GM19328 (cell line): ENCODE data around the gene FOXL2NB.

Source experiments
- ATAC-seq: cut with Tn5 transposase; IDR thresholded peaks from one replicate; pipeline ENCODE4 v1.9.1; 2021; ENCODE audit warnings: mild to moderate bottlenecking, moderate library complexity; ENCODE audit not compliant: unreplicated experiment

Gene FOXL2NB

DNA sequence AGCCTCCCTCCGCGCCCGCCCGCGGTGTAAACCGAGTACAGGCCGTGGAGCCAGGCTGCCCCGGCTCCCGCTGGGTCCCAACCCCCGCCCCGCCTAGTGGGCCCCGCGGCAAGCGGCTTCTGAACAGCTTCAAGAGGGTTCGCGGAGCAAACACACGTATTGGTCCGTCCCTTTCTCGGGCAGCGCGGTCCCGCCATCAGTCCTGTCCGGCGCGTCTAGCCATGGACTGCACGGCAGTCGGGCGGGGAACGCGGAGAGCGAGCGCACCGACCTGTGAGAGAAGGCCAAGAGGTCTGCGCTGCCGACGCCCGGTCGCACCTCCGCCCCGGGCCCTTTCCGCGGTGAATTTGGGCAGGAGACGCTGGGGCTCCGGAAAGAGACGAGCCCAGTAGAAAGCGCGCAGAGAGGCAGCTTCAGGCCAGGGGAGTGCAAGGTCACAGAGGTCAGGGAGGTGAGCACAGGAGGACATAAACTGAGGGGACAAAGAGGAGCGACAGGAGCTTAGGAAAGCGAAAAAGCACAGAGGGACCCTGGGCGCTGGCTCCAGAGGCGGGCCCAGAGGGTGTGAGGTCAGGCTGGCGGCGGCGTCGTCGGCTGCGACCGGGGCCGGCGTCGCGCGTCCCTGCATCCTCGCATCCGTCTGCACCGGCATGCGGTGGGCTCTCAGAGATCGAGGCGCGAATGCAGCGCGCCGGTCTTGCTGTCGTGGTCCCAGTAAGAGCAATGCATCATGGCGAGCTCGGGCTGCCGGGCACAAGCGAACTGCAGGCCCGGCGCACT, 1.9 kb upstream of the FOXL2NB start:
- ATAC-seq: no peak

DNA sequence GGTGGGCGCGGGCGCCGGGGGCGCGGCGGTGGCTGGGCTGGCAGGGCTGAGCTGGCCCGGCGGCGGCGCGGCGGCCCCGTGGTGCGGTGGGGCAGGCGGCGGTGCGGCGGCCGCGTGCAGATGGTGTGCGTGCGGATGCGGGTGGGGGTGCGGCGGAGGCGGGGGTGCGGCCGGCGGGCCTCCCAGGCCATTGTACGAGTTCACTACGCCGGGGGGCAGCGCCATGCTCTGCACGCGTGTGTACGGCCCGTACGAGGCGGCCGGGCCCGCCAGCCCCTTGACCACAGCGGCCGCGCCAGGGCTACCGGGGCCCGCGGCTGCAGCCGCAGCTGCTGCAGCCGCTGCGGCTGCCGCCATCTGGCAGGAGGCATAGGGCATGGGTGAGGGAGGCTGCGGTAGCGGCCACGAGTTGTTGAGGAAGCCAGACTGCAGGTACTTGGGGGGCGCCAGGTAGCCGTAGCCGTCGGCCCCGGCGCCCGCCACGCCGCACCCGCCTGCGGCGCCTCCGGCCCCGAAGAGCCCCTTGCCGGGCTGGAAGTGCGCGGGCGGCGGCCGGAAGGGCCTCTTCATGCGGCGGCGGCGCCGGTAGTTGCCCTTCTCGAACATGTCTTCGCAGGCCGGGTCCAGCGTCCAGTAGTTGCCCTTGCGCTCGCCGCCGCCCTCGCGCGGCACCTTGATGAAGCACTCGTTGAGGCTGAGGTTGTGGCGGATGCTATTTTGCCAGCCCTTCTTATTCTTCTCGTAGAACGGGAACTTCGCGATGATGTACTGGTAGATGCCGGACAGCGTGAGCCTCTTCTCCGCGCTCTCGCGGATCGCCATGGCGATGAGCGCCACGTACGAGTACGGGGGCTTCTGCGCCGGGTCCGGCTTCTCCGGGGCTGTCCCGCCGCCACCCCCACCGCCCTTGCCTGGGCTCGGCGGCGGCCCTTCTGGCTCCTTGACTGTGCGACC, 1.0 kb upstream of the FOXL2NB start:
- no peak for ATAC-seq

- ATAC-seq: no peak
Measured at GRCh38 chr3:138947495-138948121, 591 bp downstream of the FOXL2NB start.

GRCh38 chr3:138948371-138949001, 1.5 kb downstream of the FOXL2NB start:
- no peak for ATAC-seq

DNA sequence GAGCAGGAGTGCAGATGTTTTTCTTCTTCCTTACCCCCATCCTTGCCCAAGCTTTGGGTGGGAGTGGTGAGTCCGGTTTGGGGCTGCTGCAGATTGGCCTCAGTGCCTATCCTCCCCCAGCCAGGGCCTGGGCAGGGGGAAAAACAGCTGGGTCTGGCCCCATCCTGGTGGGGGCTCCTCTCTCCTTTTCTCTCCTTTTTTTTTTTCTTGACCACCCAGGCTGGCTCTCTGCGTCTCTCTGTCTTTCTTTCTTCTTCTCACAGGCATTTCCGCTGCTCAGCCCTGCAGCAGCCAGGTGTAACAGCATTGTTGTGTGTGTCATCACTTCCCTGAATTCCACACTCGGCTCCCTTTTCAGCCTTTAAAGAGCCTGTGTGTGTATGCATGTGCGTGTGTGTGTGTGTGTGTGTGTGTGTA, 2.0 kb downstream of the FOXL2NB start:
- ATAC-seq: no peak

- ATAC-seq: no peak
Measured at GRCh38 chr3:138949445-138950005, 2.5 kb downstream of the FOXL2NB start.

DNA sequence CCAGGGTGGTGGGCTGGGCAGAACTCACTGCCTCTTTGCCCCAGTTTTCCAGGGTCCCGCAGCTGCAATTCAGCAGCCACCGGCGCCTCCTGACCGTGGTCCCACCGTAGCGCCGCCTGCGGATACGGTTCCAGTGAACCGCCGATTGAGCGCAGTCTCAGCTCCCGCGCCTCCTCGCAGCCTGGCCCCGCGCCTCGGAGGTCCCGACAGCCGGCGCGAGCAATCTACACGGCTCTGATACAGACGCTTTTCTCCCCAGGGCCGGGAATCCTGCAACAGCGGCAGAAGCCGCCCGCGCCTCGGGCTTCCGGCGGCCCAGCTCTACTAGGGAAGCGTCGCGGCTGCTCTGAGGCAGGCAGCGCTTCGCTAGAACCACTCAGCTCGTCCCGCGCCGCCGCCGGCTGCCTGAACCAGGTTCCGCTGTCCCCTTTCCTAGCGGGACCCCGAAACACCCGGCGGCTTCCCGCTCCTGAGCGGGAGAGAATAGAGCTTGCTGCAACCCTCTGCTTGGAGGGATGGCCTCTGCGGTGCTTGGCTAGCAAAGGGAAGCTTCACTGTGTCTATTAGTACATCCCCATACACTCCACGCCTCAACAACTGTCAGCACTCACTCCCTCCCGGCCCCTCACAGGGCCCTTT, 3.1 kb downstream of the FOXL2NB start:
- no peak for ATAC-seq

- no peak for ATAC-seq
Measured at GRCh38 chr3:138950701-138951100, 3.7 kb downstream of the FOXL2NB start.

DNA sequence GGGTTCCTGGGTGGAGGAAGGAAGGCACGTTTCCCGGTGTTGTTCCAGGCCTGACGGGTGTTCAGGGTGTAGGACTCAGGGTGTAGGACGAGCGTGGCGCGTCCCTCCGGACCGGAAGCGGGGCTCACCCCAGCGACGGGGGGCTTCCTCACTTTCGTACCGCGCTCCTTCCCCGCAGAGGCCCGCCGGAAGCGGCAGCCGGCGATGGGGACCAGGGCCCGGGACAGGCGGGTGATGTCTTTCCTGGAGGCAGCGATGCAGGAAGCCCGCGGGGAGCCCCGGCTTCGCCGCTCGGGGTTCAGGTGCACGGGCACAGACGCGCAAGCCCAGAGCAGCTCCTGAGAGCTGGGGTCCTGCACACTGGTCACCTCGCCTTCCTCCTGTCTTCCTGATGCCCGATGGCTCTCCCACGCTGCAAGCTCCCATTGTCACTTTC, 13.4 kb downstream of the FOXL2NB start:
- ATAC-seq: no peak

GRCh38 chr3:138962854-138963560, 16.0 kb downstream of the FOXL2NB start:
- no peak for ATAC-seq

DNA sequence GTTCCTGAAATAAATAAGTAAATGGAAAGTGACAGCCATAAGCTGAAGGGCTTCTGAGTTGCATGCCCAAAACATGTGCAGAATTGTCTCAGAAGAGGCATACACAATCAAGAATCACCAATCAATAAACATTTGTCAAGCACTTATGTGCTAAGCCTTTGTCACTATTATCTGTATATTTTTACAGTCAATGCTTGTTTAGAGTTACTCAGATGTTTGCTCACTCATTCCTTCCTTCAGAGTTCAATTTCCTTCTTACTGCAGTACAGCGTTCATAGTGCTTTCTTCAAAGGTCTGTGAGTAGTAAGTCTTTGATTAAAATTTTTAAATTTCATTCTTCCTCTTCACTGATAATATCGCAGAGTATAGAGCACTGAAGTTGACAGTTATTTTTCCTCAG, 17.2 kb downstream of the FOXL2NB start:
- no peak for ATAC-seq

DNA sequence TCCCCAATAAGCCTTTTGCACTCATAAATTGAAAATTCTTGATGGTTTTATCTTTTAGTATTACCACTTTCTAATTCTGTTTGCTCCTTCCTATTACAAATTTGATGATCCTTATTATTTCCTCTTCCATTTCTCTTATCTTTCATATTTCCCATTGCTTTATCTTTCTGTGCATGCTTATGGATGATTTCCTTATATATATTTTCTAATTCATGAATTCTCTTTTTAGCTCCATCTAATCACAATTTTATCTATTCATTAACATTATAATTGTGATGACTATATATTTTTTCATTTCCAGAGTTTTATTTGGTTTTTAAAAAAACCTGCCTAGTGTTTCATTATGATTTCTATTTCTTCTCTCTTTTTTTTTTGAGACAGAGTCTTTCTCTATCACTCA, 17.9 kb downstream of the FOXL2NB start:
- no peak for ATAC-seq

GRCh38 chr3:138971766-138972320, 24.8 kb downstream of the FOXL2NB start:
- no peak for ATAC-seq

DNA sequence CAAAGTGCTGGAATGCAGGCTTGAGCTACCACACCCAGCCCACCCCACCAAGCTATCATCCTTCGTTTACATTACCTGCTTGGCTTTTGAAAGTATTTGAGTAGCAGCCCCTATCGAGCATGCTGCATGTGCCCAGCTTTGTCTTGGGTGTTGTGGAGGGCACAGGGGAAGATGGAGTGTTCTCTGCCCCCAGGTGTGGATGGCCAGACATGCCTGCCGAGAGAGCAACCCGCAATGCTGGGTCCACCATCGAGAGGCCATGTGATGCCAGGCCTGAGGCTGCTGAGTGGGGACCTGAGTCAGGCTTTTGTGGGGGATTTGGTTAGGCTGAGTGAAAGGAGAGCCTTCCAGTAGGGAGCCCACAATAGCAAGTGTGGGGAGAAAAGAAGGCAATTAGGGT, 25.9 kb downstream of the FOXL2NB start:
- ATAC-seq: no peak

GRCh38 chr3:138974462-138974861, 27.4 kb downstream of the FOXL2NB start:
- ATAC-seq: no peak

DNA sequence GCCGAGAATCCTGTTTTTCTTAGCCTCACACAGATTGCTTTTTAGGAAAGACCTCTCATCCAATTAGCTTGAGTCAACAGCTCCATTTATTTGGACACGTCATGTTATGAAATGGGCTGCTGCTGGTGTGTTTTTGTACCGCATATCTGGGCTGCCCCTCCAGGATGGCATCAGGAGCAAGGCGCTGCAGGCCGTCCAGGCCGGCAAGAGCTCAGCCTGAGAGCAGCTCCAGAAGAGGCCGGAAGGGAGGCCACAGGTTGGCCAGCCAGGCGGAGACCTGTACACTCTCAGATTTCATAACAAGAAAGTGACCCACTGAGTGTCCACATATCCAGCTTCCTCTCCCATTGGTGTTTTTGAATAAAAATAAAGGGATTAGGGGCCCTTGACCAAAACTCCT, 28.3 kb downstream of the FOXL2NB start:
- ATAC-seq: no peak

DNA sequence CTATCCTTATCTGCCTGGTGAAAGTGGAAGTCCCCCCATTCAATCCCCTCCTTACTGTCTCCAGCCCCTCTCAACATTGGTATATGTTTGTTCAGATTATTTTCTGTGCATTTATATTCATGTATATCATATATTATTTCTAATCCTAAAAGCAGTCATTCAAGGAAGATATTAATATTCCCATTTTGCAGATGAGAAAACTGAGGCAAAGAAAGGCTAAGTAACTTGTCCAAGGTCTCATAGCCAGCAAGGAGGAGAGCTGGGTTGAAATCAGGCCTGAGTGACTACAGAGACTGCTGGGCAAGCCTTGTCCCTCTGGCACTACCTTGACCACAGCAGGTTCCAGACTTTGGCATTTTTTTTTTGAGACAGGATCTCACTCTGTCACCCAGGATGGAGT, 29.0 kb downstream of the FOXL2NB start:
- ATAC-seq: no peak

DNA sequence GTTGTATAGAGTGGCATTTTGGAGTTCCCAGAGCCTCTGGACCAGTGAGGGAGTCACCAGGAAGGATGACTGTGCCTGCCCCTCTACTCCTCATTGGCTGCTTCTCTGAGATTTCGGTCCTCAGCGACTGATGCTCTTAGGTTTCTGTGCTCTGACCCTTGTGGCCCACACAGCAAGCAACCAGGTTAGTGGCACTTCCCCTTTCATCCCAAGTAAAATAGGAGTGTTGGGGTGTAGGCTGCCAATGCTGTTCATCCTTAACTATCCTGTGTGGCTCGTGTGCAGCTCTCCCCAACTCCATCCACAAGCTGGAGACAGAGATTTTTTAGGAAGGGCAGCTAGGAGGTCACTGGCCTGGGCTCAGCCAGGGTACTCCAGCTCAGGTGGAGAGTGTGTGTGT, 37.8 kb downstream of the FOXL2NB start:
- ATAC-seq: no peak

- no peak for ATAC-seq
Measured at GRCh38 chr3:138985932-138986331, 38.9 kb downstream of the FOXL2NB start.
